ENCODE measurements around the gene CYP3A4.
"Not testable (repeated sequence)": the region's sequence is repeated elsewhere in the genome, so short reads cannot be mapped to it uniquely, and the experiment has no call there.

GRCh38 chr7:99785654-99786053, 1.7 kb upstream of the CYP3A4 start:
- not testable (repeated sequence) for TF ChIP-seq CTCF, POLR2A (IDR thresholded peaks at IDR 0.05)

Data from esophagus squamous epithelium (tissue), 4 donors.